Coronary artery (tissue), 2 donors: ENCODE results near the gene SYNDIG1.

Source experiments
- DNase-seq: peaks from one replicate; pipeline ENCODE4 v3.0.0-alpha.2; 2017; ENCODE audit warnings: low spot score
- H3K27ac ChIP-seq, 2 donors: fragments of 200-600 bp; sonication (generic); one replicate each; pipeline ENCODE4 v1.5.1; 2016 to 2019
- H3K4me3 ChIP-seq: fragments of 200-600 bp; sonication (generic); 2 replicates; pipeline ENCODE4 v1.5.1; 2016; ENCODE audit warnings: mild to moderate bottlenecking, moderate library complexity
- TF ChIP-seq, protein P1 (sequence below): fragments of 200-600 bp; sonication (generic); IDR thresholded peaks from one replicate; pipeline ENCODE4 v1.5.1; 2019; ENCODE audit warnings: antibody characterized with exemption

The SYNDIG1 gene

DNA sequence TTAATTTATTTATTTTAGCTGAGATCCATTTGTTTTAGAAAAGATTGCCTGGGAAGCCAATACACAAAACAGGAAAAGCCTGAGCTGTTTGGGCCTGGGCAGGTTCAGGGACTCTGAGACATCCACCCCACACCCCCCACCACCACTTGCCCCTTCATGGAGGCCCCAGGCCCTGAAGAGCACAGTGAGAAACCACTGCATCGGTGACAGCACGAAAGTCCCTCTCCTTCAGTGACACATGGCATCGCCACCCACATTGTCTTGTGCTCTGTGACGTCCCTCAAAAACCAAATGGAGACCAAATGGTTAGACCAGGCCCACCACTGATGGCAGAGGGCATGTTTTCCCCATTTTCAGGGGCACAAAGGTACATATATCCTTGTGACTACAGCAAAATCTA is 106.4 kb downstream of the SYNDIG1 start:
- TF ChIP-seq, protein P1, sequence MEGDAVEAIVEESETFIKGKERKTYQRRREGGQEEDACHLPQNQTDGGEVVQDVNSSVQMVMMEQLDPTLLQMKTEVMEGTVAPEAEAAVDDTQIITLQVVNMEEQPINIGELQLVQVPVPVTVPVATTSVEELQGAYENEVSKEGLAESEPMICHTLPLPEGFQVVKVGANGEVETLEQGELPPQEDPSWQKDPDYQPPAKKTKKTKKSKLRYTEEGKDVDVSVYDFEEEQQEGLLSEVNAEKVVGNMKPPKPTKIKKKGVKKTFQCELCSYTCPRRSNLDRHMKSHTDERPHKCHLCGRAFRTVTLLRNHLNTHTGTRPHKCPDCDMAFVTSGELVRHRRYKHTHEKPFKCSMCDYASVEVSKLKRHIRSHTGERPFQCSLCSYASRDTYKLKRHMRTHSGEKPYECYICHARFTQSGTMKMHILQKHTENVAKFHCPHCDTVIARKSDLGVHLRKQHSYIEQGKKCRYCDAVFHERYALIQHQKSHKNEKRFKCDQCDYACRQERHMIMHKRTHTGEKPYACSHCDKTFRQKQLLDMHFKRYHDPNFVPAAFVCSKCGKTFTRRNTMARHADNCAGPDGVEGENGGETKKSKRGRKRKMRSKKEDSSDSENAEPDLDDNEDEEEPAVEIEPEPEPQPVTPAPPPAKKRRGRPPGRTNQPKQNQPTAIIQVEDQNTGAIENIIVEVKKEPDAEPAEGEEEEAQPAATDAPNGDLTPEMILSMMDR, result no peak
- no peak overlapping the region for H3K27ac ChIP-seq
- no peak for DNase-seq
- H3K4me3 ChIP-seq, result no peak overlapping the region

DNA sequence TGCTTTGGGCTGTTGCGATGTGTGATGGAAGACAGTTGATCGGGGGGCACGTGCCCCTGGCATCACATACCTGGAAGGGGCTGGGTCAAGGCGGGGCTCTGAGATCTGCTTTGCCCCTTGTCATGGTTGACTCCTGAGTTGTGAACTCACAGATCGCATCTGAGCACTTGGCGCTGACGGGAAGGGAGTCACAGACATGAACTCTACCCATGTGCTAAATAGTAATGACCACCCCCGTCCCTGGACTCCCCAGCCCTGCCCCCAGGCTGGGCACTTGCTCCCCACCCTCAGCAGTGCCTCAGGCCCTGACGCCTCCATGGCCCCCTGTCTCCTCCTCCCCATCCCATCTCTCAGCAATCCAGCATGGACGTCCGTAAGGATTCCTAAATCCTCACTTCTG is 107.0 kb downstream of the SYNDIG1 start:
- no peak overlapping the region for H3K27ac ChIP-seq
- no peak for DNase-seq
- no peak overlapping the region for H3K4me3 ChIP-seq
- TF ChIP-seq, protein P1, result no peak

DNA sequence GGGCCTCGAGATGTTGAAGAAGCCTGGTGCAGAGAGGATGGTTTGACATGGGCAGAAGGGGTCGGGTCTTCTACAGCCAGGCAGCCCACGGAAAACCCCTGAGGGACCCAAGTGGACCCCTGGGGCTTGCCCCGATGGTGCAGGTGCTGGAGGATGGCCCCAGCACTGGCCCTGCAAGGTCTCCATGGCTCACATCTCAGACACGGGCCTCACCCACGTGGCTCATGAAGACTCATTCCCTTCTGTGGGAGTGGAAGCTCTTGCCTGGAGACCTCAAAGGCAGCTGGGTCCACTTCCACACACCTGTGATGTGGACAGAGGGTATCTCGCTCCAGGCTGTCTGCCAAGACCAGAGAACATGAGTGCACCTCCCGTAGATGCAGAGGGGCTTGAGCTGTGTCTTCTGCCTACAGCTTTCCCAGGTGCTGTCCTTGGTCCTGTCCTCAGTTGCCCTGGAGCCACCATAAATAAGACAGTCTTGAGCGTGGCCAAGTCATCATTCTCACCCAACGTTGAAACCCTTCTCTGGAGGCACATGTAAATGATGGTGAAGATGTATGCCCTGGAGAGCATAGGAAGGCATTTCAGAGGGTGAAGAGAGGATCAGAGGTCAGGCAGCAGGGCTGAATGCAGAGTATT is 108.0 kb downstream of the SYNDIG1 start:
- TF ChIP-seq, protein P1, result no peak
- no peak overlapping the region for H3K27ac ChIP-seq
- H3K4me3 ChIP-seq, result no peak overlapping the region
- no peak for DNase-seq

DNA sequence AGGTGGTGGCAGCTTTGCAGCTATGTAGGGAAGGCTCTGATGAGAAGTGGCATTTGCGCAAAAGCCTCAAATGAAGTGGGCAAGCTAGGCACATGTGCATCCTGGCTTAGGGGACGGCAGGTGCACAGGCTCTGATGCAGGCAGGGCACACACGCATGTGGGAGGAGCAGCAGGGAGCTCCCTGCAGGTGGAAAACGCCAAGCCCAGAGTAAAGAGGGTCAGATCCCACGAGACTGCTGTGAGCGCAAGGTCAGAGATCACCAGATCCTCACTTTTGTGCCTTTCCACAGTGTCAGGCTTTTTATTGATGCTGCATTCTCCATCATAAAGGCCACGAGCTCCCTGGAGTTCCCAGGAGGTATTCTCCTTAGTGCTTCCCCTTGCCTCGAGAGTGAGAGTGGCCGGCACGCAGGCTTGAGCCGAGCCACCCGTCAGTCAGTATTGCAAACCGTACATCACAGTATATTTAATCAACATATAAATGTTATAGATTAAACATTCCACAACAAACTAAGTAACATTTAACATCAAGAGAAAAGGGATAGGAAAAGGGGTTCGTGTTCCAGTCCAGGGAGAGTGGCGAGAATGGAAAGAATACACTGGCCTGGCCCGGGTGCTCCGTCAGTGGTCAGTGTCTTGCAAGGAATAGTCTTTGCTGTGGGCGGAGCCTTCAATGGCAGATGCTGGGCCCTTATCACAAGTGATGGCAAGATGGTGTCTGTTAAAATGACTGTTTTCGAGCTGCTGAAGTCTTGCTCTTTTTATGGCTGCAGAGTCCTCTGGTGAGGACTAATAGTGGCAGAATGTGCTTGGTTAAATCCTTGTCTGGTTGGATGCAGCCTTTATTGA is 109.4 kb downstream of the SYNDIG1 start:
- no peak overlapping the region for H3K27ac ChIP-seq
- DNase-seq, result no peak
- H3K4me3 ChIP-seq, result no peak overlapping the region
- TF ChIP-seq, protein P1, result no peak

DNA sequence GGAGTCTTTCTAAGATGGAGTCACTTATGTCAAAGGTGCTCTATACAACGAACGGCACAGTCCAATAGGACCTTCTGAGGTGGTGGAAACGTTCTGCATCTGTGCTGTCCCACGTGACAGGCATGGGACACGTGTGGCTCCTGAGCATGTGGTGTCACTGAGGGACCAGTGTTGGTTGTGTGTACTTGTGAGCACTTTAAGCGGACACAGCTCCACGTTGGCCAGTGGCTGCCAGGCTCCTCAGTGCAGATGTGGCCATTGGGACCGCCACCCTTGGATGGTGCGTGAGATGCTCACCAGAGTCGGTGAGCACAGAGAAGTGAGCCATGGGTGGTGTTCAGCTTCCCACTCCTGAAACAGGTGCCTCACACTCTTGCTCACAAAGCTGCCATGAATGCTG is 110.0 kb downstream of the SYNDIG1 start:
- TF ChIP-seq, protein P1, result no peak
- Histone ChIP-seq H3K27ac (no peak overlapping the region), H3K4me3 (no peak overlapping the region)
- DNase-seq, result no peak

DNA sequence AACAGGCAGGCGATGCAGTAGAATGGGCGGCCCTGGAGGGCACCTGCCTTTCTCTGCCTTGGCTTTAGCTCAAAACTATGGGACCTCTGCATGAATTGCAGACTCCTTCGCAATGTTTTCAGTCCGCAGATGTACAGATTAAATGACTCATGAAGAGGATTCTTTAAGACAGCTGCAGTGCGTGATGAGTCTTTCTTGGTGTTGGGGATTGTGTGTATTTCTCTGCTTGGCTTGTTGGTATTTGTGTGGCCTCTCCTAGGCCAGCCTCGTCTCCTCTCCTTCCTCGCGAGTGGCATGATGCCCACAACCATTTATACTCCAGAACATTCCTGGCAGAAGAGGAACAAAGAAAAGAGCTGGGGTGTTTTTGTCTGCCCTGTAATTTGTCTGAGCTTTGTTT is 110.6 kb downstream of the SYNDIG1 start:
- Histone ChIP-seq H3K27ac (no peak overlapping the region), H3K4me3 (no peak overlapping the region)
- peak; percentile 24 for DNase-seq
- TF ChIP-seq, protein P1, result no peak

DNA sequence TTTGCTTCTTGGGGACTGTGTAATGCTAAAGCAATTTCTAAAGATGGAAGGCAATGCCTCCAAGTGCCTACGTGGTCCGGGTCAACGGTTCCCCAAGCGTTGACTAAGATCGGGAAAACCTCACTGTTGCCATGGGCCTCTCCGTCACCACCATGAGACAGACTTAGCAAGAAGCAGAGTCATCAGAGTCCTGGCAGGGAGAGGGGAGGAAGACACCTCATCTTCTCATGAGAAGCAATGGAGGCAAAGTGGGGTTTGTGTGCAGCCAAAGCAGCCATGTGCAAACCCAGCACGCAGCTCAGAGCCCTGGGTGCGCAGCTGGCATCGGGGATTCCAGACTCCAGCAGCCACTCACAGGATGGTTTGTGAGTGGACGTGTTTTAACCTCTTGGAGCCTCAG is 111.4 kb downstream of the SYNDIG1 start:
- Histone ChIP-seq H3K27ac (no peak overlapping the region), H3K4me3 (no peak overlapping the region)
- no peak for DNase-seq
- TF ChIP-seq, protein P1, result no peak
